HepG2 (cell line): ENCODE measurements around the gene ALG8. TPM values are rescaled to one million over a fixed set of nuclear protein-coding genes. Genes with fewer than 3 reads are reported as not detected.

ENCODE experiments used
- CBX1 ChIP-seq: IDR thresholded peaks from one replicate; pipeline ENCODE4 v1.6.1; 2016; ENCODE audit warnings: antibody characterized with exemption, low read depth
- CEBPG ChIP-seq: IDR thresholded peaks from 2 replicates; pipeline ENCODE4 v1.6.1; 2016
- CHCHD3 ChIP-seq: sonication (generic); formaldehyde crosslinking; IDR thresholded peaks from 2 replicates; pipeline ENCODE4 v1.8.0; 2022; ENCODE audit warnings: mild to moderate bottlenecking, missing genetic modification reagents, moderate library complexity
- MTA1 ChIP-seq: sonication (generic); formaldehyde crosslinking; IDR thresholded peaks from 2 replicates; pipeline ENCODE4 v1.4.0; 2020; ENCODE audit warnings: missing genetic modification reagents, mild to moderate bottlenecking, borderline replicate concordance
- NFKBIZ ChIP-seq: IDR thresholded peaks from 2 replicates; pipeline ENCODE4 v1.6.1; 2018; ENCODE audit warnings: missing genetic modification reagents, missing compliant biosample characterization
- NKX3-1 ChIP-seq: sonication (generic); formaldehyde crosslinking; IDR thresholded peaks from 2 replicates; pipeline ENCODE4 v1.5.0; 2020; ENCODE audit warnings: missing genetic modification reagents
- RORA ChIP-seq: sonication (generic); formaldehyde crosslinking; IDR thresholded peaks from 2 replicates; pipeline ENCODE4 v1.5.0; 2020; ENCODE audit warnings: mild to moderate bottlenecking, missing genetic modification reagents, moderate library complexity
- TOE1 ChIP-seq: sonication (generic); formaldehyde crosslinking; IDR thresholded peaks from 2 replicates; pipeline ENCODE4 v1.4.0; 2020; ENCODE audit warnings: mild to moderate bottlenecking, missing genetic modification reagents
- ZKSCAN8 ChIP-seq: IDR thresholded peaks from 2 replicates; pipeline ENCODE4 v1.6.1; 2016; ENCODE audit warnings: borderline replicate concordance, missing genetic modification reagents, missing compliant biosample characterization
- ZNF205 ChIP-seq: IDR thresholded peaks from 2 replicates; pipeline ENCODE4 v1.6.1; 2018; ENCODE audit warnings: missing biosample characterization, missing genetic modification reagents
- ZNF615 ChIP-seq: sonication (generic); formaldehyde crosslinking; IDR thresholded peaks from 2 replicates; pipeline ENCODE4 v1.5.0; 2020; ENCODE audit warnings: mild to moderate bottlenecking, missing genetic modification reagents, borderline replicate concordance
- ZSCAN22 ChIP-seq: sonication (generic); formaldehyde crosslinking; IDR thresholded peaks from 2 replicates; pipeline ENCODE4 v1.4.0; 2020; ENCODE audit warnings: mild to moderate bottlenecking, missing genetic modification reagents
- polyA plus RNA-seq, 8 experiments: library from polyadenylated mRNA; depleted of rRNA in 3 of 8; stranded (reverse) in 7 of 8; unstranded in 1 of 8; fragments of >200 nt; fragmentation: Illumina TruSeq in 4 of 8; extraction: Trizol in 4 of 8; gene quantifications; 2 replicates each; pipeline versions ENCODE4 v1.2.1 to v1.2.3, GENCODE V29; 2011 to 2016; ENCODE audit warnings: low read depth in 4 of 8, missing spikeins in 1 of 8, mixed read lengths in 1 of 8; ENCODE audit not compliant: insufficient read depth in 1 of 8
- total RNA-seq, 5 experiments: library from RNA; depleted of rRNA; stranded (reverse); fragments of >200 nt; fragmentation: Illumina TruSeq; extraction: Trizol; gene quantifications; 2 replicates each; pipeline ENCODE4 v1.2.3, GENCODE V29; 2016; ENCODE audit warnings: low read depth in 1 of 5
- TF ChIP-seq, protein P1 (sequence below): sonication (generic); formaldehyde crosslinking; IDR thresholded peaks from 2 replicates; pipeline ENCODE4 v1.4.0; 2020; ENCODE audit warnings: mild to moderate bottlenecking, missing genetic modification reagents
- TF ChIP-seq, protein P2 (sequence below), 2 experiments: sonication (generic) in 1 of 2; formaldehyde crosslinking in 1 of 2; IDR thresholded peaks; 2 replicates each; pipeline versions ENCODE4 v1.4.0 to v1.6.1; 2018 to 2020; ENCODE audit warnings: missing genetic modification reagents in 2 of 2, borderline replicate concordance in 1 of 2, low read depth in 1 of 2, mild to moderate bottlenecking in 1 of 2, missing biosample characterization in 1 of 2
- TF ChIP-seq, protein P3 (sequence below): sonication (generic); formaldehyde crosslinking; IDR thresholded peaks from 2 replicates; pipeline ENCODE4 v1.5.1; 2020; ENCODE audit warnings: mild to moderate bottlenecking, missing genetic modification reagents, moderate library complexity
- TF ChIP-seq, protein P4 (sequence below): sonication (generic); formaldehyde crosslinking; IDR thresholded peaks from 2 replicates; pipeline ENCODE4 v1.4.0; 2020; ENCODE audit warnings: missing genetic modification reagents, borderline replicate concordance

The ALG8 gene
- total and polyA plus RNA-seq, 2 of the 13 experiments (the other 11 are each of a cell fraction or from before 2014, with no cell fraction given) = 75.8 to 88.0 TPM

DNA sequence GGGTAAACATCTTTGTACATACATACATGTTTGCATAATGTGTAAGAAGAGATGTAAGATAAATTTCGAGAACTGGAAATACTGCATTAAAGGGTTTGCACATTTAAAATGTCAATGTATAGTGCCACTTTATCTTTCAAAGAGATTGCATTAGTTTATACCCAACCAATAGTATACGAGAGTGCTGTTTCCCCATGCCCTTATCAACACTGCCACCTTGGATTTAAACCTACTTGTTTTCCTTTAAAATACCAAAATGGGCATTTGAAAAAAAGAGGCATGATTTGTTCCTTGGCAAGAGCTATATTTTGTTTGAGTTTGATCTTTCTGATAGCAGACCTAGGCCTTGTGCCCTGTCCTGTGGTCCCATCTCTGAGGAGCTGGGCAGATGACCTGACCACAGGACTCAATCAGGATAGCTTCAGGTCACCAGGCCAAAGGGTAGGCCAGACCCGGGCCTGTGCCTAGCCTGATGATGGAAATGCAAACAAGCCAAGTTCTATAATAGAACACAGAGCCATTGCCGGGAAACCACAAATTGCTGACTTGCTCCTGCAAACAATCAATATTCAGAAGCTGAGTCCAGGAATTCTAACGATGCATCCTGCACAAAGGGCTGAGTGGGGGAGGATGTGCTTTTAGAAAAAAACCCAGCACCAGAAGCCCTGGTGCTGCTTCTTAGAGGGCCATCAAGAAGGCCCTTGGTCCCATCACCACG lies 16.9 kb upstream of the ALG8 start (continued):
- TF ChIP-seq, protein P1, sequence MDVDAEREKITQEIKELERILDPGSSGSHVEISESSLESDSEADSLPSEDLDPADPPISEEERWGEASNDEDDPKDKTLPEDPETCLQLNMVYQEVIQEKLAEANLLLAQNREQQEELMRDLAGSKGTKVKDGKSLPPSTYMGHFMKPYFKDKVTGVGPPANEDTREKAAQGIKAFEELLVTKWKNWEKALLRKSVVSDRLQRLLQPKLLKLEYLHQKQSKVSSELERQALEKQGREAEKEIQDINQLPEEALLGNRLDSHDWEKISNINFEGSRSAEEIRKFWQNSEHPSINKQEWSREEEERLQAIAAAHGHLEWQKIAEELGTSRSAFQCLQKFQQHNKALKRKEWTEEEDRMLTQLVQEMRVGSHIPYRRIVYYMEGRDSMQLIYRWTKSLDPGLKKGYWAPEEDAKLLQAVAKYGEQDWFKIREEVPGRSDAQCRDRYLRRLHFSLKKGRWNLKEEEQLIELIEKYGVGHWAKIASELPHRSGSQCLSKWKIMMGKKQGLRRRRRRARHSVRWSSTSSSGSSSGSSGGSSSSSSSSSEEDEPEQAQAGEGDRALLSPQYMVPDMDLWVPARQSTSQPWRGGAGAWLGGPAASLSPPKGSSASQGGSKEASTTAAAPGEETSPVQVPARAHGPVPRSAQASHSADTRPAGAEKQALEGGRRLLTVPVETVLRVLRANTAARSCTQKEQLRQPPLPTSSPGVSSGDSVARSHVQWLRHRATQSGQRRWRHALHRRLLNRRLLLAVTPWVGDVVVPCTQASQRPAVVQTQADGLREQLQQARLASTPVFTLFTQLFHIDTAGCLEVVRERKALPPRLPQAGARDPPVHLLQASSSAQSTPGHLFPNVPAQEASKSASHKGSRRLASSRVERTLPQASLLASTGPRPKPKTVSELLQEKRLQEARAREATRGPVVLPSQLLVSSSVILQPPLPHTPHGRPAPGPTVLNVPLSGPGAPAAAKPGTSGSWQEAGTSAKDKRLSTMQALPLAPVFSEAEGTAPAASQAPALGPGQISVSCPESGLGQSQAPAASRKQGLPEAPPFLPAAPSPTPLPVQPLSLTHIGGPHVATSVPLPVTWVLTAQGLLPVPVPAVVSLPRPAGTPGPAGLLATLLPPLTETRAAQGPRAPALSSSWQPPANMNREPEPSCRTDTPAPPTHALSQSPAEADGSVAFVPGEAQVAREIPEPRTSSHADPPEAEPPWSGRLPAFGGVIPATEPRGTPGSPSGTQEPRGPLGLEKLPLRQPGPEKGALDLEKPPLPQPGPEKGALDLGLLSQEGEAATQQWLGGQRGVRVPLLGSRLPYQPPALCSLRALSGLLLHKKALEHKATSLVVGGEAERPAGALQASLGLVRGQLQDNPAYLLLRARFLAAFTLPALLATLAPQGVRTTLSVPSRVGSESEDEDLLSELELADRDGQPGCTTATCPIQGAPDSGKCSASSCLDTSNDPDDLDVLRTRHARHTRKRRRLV (CRISPR knock-in tag) = no peak
- TF ChIP-seq, protein P2, sequence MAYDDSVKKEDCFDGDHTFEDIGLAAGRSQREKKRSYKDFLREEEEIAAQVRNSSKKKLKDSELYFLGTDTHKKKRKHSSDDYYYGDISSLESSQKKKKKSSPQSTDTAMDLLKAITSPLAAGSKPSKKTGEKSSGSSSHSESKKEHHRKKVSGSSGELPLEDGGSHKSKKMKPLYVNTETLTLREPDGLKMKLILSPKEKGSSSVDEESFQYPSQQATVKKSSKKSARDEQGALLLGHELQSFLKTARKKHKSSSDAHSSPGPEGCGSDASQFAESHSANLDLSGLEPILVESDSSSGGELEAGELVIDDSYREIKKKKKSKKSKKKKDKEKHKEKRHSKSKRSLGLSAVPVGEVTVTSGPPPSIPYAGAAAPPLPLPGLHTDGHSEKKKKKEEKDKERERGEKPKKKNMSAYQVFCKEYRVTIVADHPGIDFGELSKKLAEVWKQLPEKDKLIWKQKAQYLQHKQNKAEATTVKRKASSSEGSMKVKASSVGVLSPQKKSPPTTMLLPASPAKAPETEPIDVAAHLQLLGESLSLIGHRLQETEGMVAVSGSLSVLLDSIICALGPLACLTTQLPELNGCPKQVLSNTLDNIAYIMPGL (CRISPR knock-in tag; IDR thresholded peaks at IDR 0.05; ENCODE audit: borderline replicate concordance in 1 of 2, low read depth in 1 of 2) = peak in 1 of 2 experiments; percentile 21; a peak in 1 of 4 replicates
- no peak for TF ChIP-seq ZSCAN22 (CRISPR knock-in tag)
- TF ChIP-seq ZNF205 (CRISPR knock-in tag) = 0 out of 2 replicates have a peak, but pooled peaks have one; percentile 53
- TF ChIP-seq MTA1 (CRISPR knock-in tag) = 0 out of 2 replicates have a peak, but pooled peaks have one; percentile 30
- TF ChIP-seq CHCHD3 (CRISPR knock-in tag) = no peak
- TF ChIP-seq ZNF615 (CRISPR knock-in tag) = no peak
- peak; percentile 96 for TF ChIP-seq NFKBIZ (CRISPR knock-in tag)
- no peak for TF ChIP-seq NKX3-1 (CRISPR knock-in tag)
- 0 out of 2 replicates have a peak, but pooled peaks have one; percentile 45 for TF ChIP-seq TOE1 (CRISPR knock-in tag)
- TF ChIP-seq, protein P3, sequence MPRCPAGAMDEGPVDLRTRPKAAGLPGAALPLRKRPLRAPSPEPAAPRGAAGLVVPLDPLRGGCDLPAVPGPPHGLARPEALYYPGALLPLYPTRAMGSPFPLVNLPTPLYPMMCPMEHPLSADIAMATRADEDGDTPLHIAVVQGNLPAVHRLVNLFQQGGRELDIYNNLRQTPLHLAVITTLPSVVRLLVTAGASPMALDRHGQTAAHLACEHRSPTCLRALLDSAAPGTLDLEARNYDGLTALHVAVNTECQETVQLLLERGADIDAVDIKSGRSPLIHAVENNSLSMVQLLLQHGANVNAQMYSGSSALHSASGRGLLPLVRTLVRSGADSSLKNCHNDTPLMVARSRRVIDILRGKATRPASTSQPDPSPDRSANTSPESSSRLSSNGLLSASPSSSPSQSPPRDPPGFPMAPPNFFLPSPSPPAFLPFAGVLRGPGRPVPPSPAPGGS (CRISPR knock-in tag) = no peak
- TF ChIP-seq, protein P4, sequence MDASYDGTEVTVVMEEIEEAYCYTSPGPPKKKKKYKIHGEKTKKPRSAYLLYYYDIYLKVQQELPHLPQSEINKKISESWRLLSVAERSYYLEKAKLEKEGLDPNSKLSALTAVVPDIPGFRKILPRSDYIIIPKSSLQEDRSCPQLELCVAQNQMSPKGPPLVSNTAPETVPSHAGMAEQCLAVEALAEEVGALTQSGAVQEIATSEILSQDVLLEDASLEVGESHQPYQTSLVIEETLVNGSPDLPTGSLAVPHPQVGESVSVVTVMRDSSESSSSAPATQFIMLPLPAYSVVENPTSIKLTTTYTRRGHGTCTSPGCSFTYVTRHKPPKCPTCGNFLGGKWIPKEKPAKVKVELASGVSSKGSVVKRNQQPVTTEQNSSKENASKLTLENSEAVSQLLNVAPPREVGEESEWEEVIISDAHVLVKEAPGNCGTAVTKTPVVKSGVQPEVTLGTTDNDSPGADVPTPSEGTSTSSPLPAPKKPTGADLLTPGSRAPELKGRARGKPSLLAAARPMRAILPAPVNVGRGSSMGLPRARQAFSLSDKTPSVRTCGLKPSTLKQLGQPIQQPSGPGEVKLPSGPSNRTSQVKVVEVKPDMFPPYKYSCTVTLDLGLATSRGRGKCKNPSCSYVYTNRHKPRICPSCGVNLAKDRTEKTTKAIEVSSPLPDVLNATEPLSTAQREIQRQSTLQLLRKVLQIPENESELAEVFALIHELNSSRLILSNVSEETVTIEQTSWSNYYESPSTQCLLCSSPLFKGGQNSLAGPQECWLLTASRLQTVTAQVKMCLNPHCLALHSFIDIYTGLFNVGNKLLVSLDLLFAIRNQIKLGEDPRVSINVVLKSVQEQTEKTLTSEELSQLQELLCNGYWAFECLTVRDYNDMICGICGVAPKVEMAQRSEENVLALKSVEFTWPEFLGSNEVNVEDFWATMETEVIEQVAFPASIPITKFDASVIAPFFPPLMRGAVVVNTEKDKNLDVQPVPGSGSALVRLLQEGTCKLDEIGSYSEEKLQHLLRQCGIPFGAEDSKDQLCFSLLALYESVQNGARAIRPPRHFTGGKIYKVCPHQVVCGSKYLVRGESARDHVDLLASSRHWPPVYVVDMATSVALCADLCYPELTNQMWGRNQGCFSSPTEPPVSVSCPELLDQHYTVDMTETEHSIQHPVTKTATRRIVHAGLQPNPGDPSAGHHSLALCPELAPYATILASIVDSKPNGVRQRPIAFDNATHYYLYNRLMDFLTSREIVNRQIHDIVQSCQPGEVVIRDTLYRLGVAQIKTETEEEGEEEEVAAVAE = 0 out of 2 replicates have a peak, but pooled peaks have one; percentile 72
- TF ChIP-seq CEBPG = 0 out of 2 replicates have a peak, but pooled peaks have one; percentile 37
- no peak for TF ChIP-seq CBX1
- peak; percentile 94 for TF ChIP-seq ZKSCAN8 (CRISPR knock-in tag)
- TF ChIP-seq RORA (CRISPR knock-in tag) = 0 out of 2 replicates have a peak, but pooled peaks have one; percentile 88
